Fibroblast of skin of scalp (primary cell): ENCODE measurements around the gene LRRC8C.
A peak's percentile ranks its signal among the peaks of the same experiment; 100 is the strongest.
"Not testable (repeated sequence)": the region's sequence is repeated elsewhere in the genome, so short reads cannot be mapped to it uniquely, and the experiment has no call there.

Experiments used
- DNase-seq: peaks from one replicate; pipeline ENCODE4 v3.0.0-alpha.2; 2013

The LRRC8C gene

GRCh38 chr1:89607586-89608318 lies 25.2 kb upstream of the LRRC8C start:
- DNase-seq, result no peak

GRCh38 chr1:89608319-89608983 lies 24.5 kb upstream of the LRRC8C start:
- DNase-seq, result no peak

GRCh38 chr1:89608984-89609725 lies 23.8 kb upstream of the LRRC8C start:
- no peak for DNase-seq

- no peak for DNase-seq
These were observed 23.0 kb upstream of the LRRC8C start for GRCh38 chr1:89609781-89610456.

- DNase-seq, result no peak
These were observed 22.4 kb upstream of the LRRC8C start for GRCh38 chr1:89610457-89611011.

GRCh38 chr1:89611721-89612120 lies 21.2 kb upstream of the LRRC8C start:
- no peak for DNase-seq

- DNase-seq, result no peak
These were observed 19.0 kb upstream of the LRRC8C start for GRCh38 chr1:89613928-89614327.

GRCh38 chr1:89615676-89616598 lies 17.0 kb upstream of the LRRC8C start:
- DNase-seq, result peak; percentile 10

GRCh38 chr1:89616844-89617627 lies 15.9 kb upstream of the LRRC8C start:
- no peak for DNase-seq

GRCh38 chr1:89620664-89621063 lies 12.3 kb upstream of the LRRC8C start:
- DNase-seq, result no peak

- peak; percentile 24 for DNase-seq
These were observed 10.0 kb upstream of the LRRC8C start for GRCh38 chr1:89622895-89623294.

- DNase-seq, result no peak
These were observed 8.6 kb upstream of the LRRC8C start for GRCh38 chr1:89624314-89624713.

- DNase-seq, result no peak
These were observed 8.1 kb upstream of the LRRC8C start for GRCh38 chr1:89624715-89625323.

GRCh38 chr1:89627596-89627962 lies 5.3 kb upstream of the LRRC8C start:
- no peak for DNase-seq

- DNase-seq, result no peak
These were observed 3.8 kb upstream of the LRRC8C start for GRCh38 chr1:89629146-89629545.

- not testable (repeated sequence) for DNase-seq
These were observed 3.3 kb upstream of the LRRC8C start for GRCh38 chr1:89629600-89629999.

- DNase-seq, result no peak
These were observed 2.9 kb upstream of the LRRC8C start for GRCh38 chr1:89630048-89630447.

GRCh38 chr1:89631816-89632656 lies 884 bp upstream of the LRRC8C start:
- DNase-seq, result no peak

- peak; percentile 52 for DNase-seq
These were observed 404 bp downstream of the LRRC8C start for GRCh38 chr1:89633248-89633799.
